GM18873 (cell line): ENCODE data around the gene DMRT1.
"Not testable (repeated sequence)": the region's sequence is repeated elsewhere in the genome, so short reads cannot be mapped to it uniquely, and the experiment has no call there.

Experiments used
- ATAC-seq: cut with Tn5 transposase; IDR thresholded peaks from one replicate; pipeline ENCODE4 v1.9.1; 2021; ENCODE audit warnings: mild to moderate bottlenecking, moderate library complexity, moderate number of reproducible peaks; ENCODE audit not compliant: unreplicated experiment, low FRiP score

The DMRT1 gene

GRCh38 chr9:982394-983230 is 141.1 kb downstream of the DMRT1 start:
- ATAC-seq, result no peak

- no peak for ATAC-seq
Measured at GRCh38 chr9:994005-994404, 152.5 kb downstream of the DMRT1 start.

- ATAC-seq, result no peak
Measured at GRCh38 chr9:995192-995591, 153.7 kb downstream of the DMRT1 start.

GRCh38 chr9:995781-996180 is 154.3 kb downstream of the DMRT1 start:
- ATAC-seq, result no peak

- ATAC-seq, result not testable (repeated sequence)
Measured at GRCh38 chr9:998299-999110, 157.0 kb downstream of the DMRT1 start.

- ATAC-seq, result no peak
Measured at GRCh38 chr9:1001838-1002237, 160.3 kb downstream of the DMRT1 start.

- no peak for ATAC-seq
Measured at GRCh38 chr9:1002678-1003077, 161.2 kb downstream of the DMRT1 start.

GRCh38 chr9:1005043-1005667 is 163.7 kb downstream of the DMRT1 start:
- no peak for ATAC-seq

- no peak for ATAC-seq
Measured at GRCh38 chr9:1007312-1007711, 165.8 kb downstream of the DMRT1 start.

- ATAC-seq, result no peak
Measured at GRCh38 chr9:1008216-1008615, 166.7 kb downstream of the DMRT1 start.

GRCh38 chr9:1009101-1009707 is 167.7 kb downstream of the DMRT1 start:
- ATAC-seq, result peak; percentile 94

GRCh38 chr9:1013021-1013420 is 171.5 kb downstream of the DMRT1 start:
- no peak for ATAC-seq

- no peak for ATAC-seq
Measured at GRCh38 chr9:1014225-1014624, 172.7 kb downstream of the DMRT1 start.

- no peak for ATAC-seq
Measured at GRCh38 chr9:1014640-1015039, 173.1 kb downstream of the DMRT1 start.

- no peak for ATAC-seq
Measured at GRCh38 chr9:1018121-1018520, 176.6 kb downstream of the DMRT1 start.
